ELR (cell line): ENCODE results near the gene C2orf15.
"Not testable (repeated sequence)": the region's sequence is repeated elsewhere in the genome, so short reads cannot be mapped to it uniquely, and the experiment has no call there.

Source experiments
- DNase-seq: peaks from one replicate; pipeline ENCODE4 v3.0.0-alpha.2; 2015; ENCODE audit warnings: low read depth

C2orf15 gene

DNA sequence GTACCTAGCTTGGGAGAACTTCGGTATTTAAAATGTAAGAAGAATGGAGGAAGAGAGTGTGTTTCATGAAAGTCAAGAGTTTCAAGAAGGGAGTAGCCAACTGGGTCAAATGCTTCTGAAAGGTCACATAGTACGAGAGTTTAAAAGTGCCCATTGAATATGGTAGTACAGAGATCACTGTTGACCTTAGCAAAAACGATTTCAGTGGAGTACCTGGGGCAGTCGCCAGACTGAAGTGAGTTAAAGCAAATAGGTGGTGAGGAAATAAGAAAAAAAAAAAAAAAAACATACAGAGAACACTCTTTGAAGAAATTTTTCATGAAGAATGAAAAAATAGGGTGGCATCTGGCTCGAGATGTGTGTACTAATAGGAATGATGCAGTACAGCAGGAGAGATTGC lies 24.7 kb downstream of the C2orf15 start:
- no peak for DNase-seq

DNA sequence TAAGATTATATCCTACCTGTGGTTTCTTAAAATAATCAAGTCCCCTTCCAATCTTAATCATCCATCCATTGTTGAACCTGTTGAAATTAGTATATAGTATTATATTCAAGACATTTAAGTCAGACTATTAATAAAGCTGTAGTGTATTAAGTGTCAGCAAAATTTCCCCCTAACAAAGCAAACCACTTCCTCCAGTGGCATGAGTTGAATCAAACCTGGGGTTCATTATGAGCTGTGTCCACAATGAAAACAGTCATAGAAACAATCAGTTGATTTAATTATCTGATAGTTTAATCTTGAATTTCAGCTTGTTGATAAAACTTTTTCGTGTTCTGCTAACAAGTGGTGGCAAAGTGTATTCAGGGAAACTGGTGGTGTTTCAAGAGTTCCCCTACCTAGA lies 28.0 kb downstream of the C2orf15 start:
- DNase-seq: no peak

DNA sequence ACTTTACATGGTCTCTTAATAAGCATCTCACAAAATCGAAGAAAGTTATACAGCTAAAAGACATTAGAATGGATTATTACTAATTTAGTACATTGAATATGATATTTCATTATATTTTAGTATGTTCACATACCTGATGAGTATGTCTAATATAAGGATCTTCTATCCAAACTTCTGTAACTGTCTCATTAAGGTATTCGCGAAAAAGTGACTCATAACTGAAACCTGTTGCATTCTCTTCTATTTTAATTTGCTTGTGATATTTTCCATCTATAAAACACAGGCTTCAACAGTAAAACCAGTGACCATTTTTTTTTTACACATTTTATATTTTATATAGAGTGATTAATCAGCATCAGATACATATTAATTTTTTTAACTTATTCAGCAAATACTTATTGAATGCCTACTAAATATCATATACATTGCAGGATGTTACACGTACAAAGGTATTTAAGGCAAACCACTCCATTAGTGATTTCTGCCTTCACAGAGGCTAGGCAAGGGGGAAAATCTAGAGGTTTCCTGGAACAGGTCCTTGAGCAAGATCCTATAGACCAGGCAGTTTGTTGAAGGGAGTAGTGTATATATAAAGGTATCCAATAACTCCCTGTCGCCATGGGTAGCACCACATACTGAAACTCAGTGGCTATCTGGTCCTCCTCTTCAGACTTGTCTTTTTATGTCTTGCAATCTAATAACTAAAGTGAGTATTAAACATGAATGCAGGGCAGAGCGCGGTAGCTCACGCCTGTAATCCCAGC lies 30.1 kb downstream of the C2orf15 start:
- DNase-seq: no peak

DNA sequence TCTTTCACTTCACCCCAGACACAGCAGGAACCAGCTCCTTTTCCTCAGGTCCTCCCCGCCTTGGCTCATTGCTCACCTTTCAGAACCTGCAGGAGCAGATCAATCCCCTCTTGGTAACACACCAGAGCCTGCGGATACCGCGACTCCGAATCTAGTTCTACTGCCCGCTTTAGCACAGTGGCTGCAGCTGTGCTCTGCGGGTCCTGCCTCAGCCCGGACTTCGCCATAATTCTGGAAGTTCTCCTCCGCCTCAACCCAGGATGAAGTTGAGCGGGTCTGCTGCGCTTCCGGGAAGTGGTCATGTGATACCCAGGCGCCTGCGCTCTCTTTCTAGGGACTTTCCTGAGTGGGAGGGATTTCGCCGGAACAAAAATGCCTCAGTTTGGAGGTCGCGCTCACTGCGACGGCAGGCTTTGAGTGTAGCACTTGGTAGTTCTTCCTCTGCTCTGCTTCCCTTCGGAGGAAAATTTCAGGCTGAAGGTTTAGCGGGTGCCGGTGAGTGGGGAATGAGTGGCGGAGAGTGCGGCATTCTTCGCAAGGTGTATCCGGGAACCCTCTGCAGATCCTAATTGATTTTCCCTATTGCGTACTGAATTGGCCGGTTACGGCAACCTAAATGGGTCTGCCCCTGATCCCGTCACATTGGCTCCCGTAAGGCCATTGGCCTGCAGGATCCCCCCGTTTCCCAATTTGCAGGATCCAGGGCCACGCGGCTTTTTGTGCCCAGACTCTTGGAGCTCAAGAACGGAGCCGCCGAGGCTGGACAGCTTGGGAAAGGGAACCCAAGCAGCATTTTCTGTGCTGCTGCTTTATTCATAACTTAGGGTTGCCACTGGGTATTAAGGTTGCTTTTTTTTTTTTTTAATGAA lies 39.5 kb downstream of the C2orf15 start, which contains the start of the genes MITD1 and MRPL30:
MITD1 (minus strand) TSS at position 304 of the 869 bp plus-strand sequence; CDS start at position 227, 77 bp downstream.
MRPL30 (plus strand) TSS at position 430 of the 869 bp plus-strand sequence. CDS start 5,020 bp downstream, outside the sequence.
- DNase-seq: peak; percentile 97

DNA sequence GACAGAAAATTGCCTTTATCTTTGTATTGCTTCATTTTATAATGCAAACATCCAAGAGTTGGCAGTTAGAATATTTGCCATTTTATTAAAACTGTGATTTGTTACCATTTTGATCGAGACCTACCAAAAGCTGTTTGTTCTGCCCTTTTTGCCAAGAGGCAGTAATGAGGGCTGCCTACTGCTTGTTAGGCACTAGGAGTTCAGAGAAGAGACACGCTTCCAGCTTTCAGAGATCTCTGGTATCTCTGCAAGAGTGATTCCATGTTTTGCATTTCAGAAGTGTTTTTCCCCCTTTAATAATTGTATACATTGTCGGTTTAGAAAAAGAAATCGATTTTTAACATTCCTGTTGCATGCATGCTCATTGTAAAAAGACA lies 40.1 kb downstream of the C2orf15 start:
- DNase-seq: peak; percentile 30

DNA sequence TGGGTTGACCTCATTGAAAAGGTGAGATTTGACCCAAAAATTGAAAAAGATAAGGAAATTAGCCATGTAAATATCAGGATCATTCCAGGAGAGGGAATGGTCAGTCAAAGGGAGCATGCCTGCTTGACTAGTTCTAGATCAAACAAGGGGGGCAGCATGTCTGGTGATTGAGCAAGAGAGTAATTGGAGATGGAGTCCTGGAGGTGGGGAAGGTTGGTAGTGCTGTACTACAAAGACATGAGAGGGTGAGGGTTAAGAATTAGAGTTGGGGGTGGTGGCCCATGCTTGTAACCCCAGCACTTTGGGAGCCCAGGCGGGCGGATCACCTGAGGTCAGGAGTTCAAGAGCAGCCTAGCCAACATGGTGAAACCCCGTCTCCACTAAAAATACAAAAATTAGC lies 41.5 kb downstream of the C2orf15 start:
- no peak for DNase-seq

DNA sequence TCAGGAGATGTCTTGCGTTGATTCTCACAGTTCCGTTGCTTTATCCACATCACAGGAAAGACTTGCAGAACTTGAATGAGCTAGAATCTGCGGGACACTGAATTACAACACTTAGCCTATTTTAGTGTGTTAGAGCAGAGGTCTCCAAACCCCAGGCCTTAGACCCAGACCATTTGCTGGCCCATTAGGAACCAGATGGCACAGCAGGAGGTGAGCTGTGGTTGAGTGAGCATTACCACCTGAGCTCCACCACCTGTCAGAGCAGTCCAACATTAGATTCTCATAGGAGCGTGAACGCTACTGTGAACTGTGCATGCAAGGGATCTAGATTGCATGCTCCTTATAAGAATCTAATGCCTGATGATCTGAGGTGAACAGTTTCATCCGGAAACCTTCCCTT lies 43.3 kb downstream of the C2orf15 start:
- no peak for DNase-seq

DNA sequence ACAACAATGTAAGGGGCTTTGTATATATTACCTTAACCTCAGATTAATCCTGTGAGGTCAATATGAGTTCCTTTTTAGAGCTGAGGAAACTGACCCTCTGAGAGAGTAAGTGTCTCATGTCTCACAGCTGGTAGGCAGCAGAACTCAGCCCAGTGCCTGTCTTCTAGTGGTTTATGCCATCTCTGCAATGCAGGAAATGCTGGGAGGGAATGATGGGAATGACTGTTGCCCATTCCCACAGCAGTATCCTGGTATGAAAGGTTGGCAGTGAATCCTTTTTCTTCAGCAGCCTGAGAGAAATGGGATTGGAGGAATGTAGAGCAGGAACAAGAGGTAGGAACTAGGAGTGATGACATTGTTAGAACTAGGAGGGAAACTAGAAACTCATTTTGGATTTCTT lies 45.5 kb downstream of the C2orf15 start:
- no peak for DNase-seq

DNA sequence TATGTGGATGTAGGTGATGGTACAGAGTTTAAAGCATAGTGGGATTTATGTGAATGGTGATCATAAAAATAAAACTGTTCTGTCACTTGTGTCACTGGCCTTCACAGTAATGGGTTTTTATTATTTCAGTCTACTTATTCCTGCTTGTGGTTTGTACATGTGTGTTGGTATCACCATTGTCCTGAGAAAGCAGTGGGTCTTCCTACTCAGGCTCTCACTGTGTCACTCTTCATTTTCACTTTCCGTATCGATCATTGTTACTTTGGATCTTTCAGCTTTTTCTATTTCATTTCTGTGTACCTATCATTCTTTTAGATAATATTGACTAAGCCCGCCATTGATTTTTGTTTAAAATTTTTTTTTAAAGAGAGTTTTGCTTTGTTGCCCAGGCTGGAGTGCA lies 46.9 kb downstream of the C2orf15 start:
- no peak for DNase-seq

DNA sequence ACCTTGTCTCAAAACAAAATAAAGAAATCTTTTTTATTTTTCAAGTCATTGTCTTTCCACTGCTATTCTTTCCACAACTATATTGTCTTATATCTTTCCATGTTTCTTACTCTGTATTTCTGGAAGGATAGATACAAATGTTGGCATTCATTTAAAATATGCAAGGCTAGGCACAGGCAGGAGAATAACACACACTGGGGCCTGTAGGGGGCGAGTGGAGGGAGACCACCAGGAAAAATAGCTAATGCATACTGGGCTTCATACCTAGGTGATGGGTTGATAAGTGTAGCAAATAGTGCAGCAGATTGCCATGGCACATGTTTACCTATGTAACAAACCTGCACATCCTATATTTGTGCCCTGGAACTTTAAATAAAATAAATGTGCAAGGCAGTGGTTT lies 49.0 kb downstream of the C2orf15 start:
- peak; percentile 9 for DNase-seq

DNA sequence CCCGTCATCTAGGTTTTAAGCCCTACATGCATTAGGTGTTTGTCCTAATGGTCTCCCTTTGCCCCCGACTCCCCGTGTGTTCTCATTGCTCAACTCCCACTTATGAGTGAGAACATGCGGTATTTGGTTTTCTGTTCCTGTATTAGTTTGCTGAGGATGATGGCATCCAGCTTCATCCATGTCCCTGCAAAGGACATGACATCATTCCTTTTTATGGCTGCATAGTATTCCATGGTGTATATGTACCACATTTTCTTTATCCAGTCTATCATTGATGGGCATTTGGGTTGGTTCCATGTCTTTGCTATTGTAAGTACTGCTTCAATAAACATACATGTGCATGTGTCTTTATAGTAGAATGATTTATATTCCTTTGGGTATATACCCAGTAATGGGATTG lies 50.9 kb downstream of the C2orf15 start:
- not testable (repeated sequence) for DNase-seq

DNA sequence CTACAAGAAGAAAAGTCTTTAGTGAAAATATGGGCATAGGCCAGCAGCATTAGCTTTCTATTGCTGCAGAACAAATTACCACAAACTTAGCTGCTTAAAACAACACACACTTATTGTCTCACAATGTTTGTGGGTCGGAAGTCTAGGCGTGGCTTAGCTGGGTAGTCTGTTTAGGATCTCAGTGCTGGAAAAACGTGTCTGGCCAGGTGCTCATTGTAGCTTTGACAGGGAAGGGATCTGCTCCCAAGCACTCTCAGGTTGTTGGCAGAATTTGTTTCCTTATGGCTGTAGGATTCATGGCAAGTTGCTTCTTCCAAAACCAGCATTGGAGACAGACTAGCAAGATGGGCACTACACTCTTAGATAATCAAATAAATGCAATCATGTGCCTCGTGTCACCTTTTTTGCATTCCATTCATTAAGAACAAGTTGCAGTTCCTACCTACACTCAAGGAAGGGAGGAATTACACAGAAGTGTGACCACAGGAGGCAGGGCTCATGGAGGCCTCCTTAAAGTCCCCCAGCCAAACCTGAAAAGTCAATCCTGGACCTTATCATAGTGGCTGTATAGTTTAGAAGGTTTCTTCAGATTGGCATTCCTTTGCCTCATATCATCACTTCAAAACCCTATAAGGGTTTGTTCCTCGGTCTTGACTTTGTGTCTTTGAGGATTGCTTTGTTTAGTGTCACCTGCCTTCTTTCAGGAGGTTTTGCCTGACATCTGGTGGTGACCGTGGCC lies 56.8 kb downstream of the C2orf15 start:
- no peak for DNase-seq

DNA sequence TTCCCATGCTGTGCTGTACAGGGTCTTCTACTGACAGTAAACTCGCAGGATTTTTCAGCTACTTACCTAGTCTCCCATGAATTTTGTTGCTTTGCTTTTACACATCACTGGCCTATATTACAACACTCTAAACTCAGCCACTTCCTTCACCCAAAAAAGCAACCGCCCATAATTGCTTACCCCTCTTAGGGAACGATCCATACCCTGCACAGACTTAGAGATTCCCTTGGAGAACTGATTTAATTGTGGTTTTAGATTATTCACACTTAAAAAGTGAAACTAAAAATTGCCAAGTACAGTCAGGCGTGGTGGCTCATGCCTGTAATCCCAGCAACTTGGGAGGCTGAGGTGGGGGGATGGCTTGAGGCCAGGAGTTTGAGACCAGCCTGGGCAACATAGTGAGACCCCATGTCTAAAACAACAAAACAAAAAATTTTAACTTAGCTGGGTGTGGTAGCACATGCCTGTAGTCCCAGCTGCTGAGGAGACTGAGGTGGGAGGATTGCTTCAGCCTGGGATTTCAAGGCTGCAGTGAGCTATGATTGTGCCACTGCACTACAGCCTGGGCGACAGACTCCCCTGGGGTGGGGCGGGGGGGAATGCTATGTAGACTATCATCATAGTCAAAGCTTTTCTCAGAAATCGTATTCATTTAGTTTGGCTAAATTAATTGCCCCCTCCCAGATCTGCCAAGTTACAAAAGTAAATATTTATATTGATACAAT lies 58.7 kb downstream of the C2orf15 start:
- no peak for DNase-seq
